Neural progenitor cell (in vitro differentiated cells): ENCODE results near the gene PDE3B. TPM values are rescaled to one million over a fixed set of nuclear protein-coding genes. Genes with fewer than 3 reads are reported as not detected.

Source experiments
- DNase-seq: peaks from one replicate; pipeline ENCODE4 v3.0.0-alpha.2; 2016; ENCODE audit warnings: low spot score
- H2AFZ ChIP-seq: fragments of 200-600 bp; sonication (generic); replicated peaks from 2 replicates; pipeline ENCODE4 v1.6.1; 2016; ENCODE audit warnings: antibody characterized with exemption
- H3F3A ChIP-seq: fragments of 200-600 bp; sonication (generic); 2 replicates; pipeline ENCODE4 v1.6.1; 2016; ENCODE audit warnings: antibody characterized with exemption, low read depth
- H3K27ac ChIP-seq: fragments of 200-600 bp; sonication (generic); 2 replicates; pipeline ENCODE4 v1.5.1; 2016; ENCODE audit warnings: mild to moderate bottlenecking
- H3K27me3 ChIP-seq: fragments of 200-600 bp; sonication (generic); 2 replicates; pipeline ENCODE4 v1.6.1; 2016; ENCODE audit warnings: mild to moderate bottlenecking, moderate library complexity
- H3K36me3 ChIP-seq: fragments of 200-600 bp; sonication (generic); 2 replicates; pipeline ENCODE4 v1.5.1; 2016
- H3K4me1 ChIP-seq: fragments of 200-600 bp; sonication (generic); 2 replicates; pipeline ENCODE4 v1.6.1; 2016; ENCODE audit warnings: mixed run types
- H3K4me2 ChIP-seq: fragments of 200-600 bp; sonication (generic); 2 replicates; pipeline ENCODE4 v1.6.1; 2016
- H3K4me3 ChIP-seq: fragments of 200-600 bp; sonication (generic); 2 replicates; pipeline ENCODE4 v1.5.1; 2016
- H3K79me2 ChIP-seq: fragments of 200-600 bp; sonication (generic); 2 replicates; pipeline ENCODE4 v1.6.1; 2016; ENCODE audit warnings: low read depth
- H3K9ac ChIP-seq: fragments of 200-600 bp; sonication (generic); 2 replicates; pipeline ENCODE4 v1.6.1; 2016
- H3K9me3 ChIP-seq: fragments of 200-600 bp; sonication (generic); 2 replicates; pipeline ENCODE4 v1.5.1; 2016; ENCODE audit warnings: low read depth
- H4K20me1 ChIP-seq: fragments of 200-600 bp; sonication (generic); 2 replicates; pipeline ENCODE4 v1.6.1; 2016; ENCODE audit warnings: low read depth
- H3K27ac Mint-ChIP-seq: 3 replicates; pipeline ENCODE4 v1.8.0; 2021; ENCODE audit warnings: mixed read lengths
- H3K27me3 Mint-ChIP-seq: 2 replicates; pipeline ENCODE4 v1.8.0; 2022; ENCODE audit warnings: low read depth, mild to moderate bottlenecking, inconsistent platforms, moderate library complexity, mixed read lengths; ENCODE audit not compliant: insufficient read depth
- H3K36me3 Mint-ChIP-seq: 3 replicates; pipeline ENCODE4 v1.8.0; 2021; ENCODE audit warnings: mixed read lengths
- H3K4me1 Mint-ChIP-seq: 3 replicates; pipeline ENCODE4 v1.8.0; 2021; ENCODE audit warnings: mixed read lengths
- H3K4me3 Mint-ChIP-seq: 3 replicates; pipeline ENCODE4 v1.8.0; 2021; ENCODE audit warnings: mild to moderate bottlenecking, moderate library complexity, mixed read lengths
- H3K9me3 Mint-ChIP-seq: 3 replicates; pipeline ENCODE4 v1.8.0; 2020; ENCODE audit warnings: mixed read lengths
- EZH2 ChIP-seq: fragments of 200-600 bp; sonication (generic); IDR thresholded peaks from 2 replicates; pipeline ENCODE4 v1.6.1; 2017; ENCODE audit warnings: antibody characterized with exemption, mild to moderate bottlenecking, moderate library complexity
- EZH2phosphoT487 ChIP-seq: fragments of 200-600 bp; sonication (generic); IDR thresholded peaks from 2 replicates; pipeline ENCODE4 v1.6.1; 2017; ENCODE audit warnings: antibody characterized with exemption
- total RNA-seq: library from RNA; depleted of rRNA; stranded (reverse); fragments of >200 nt; gene quantifications from 2 replicates; pipeline ENCODE4 v1.2.3, GENCODE V29; 2015; ENCODE audit warnings: low replicate concordance
- TF ChIP-seq, protein P1 (sequence below): fragments of 200-600 bp; sonication (generic); IDR thresholded peaks from 2 replicates; pipeline ENCODE4 v1.5.1; 2017; ENCODE audit warnings: antibody characterized with exemption, mild to moderate bottlenecking

The PDE3B gene
- total RNA-seq, 1 donor from 2014 or later = 14.3 TPM

DNA sequence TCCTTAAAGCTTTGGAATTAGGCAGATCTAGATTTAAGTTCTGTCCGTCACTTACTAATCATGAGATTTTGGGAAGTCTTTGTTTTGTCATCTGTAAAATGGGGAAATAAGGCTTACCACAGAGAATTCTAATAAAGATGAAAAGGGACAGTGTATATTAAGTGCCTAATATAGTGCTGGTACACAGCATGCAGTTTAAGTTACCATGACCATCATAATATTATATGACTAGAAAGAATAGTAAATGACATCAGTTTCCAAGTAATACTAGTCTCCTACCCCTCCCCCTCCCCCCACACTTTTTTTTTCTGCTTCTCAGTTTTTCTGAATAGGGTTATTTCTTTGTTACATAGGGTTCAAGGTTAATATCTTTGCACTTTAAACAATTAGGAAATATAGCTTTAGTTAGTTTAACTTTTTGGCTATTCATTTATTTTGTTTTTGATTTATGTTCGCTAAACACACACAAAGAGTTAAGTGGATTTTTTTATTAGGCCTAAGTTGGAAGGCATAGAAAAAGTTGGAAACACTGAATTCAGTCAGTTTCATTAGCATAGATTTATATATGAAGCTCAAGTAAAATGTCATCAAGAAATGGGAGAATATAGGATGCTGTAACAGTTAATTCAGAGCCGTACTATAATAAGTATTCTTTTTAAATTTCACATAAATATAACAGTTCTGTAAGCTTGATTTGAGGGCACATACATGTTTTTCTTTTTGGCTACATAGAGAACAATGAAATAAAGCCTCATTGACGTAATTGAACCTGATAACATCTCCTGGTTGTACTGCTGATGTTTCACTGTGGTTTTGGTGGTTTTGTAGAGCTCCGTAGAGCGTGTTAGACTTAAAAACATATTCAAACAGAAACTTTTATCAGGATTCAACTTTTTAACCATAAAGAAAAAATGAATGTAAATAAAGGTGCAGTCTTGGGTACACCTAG, 121.2 kb downstream of the PDE3B start:
- no peaks in the 10 kb centered on the region for H3K36me3 ChIP-seq
- no peaks in the 10 kb centered on the region for H3K4me1 Mint-ChIP-seq
- DNase-seq = no peak
- TF ChIP-seq, protein P1, sequence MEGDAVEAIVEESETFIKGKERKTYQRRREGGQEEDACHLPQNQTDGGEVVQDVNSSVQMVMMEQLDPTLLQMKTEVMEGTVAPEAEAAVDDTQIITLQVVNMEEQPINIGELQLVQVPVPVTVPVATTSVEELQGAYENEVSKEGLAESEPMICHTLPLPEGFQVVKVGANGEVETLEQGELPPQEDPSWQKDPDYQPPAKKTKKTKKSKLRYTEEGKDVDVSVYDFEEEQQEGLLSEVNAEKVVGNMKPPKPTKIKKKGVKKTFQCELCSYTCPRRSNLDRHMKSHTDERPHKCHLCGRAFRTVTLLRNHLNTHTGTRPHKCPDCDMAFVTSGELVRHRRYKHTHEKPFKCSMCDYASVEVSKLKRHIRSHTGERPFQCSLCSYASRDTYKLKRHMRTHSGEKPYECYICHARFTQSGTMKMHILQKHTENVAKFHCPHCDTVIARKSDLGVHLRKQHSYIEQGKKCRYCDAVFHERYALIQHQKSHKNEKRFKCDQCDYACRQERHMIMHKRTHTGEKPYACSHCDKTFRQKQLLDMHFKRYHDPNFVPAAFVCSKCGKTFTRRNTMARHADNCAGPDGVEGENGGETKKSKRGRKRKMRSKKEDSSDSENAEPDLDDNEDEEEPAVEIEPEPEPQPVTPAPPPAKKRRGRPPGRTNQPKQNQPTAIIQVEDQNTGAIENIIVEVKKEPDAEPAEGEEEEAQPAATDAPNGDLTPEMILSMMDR = no peak
- TF ChIP-seq EZH2 (no peak), EZH2phosphoT487 (no peak)
- H3K4me2 ChIP-seq = no peak overlapping the region
- no peaks in the 10 kb centered on the region for H3K9me3 ChIP-seq
- H3K9me3 Mint-ChIP-seq = no peaks in the 10 kb centered on the region
- no peak overlapping the region for H3K4me3 Mint-ChIP-seq
- H3K79me2 ChIP-seq = no peaks in the 10 kb centered on the region
- H3K4me3 ChIP-seq = no peak overlapping the region
- no peak overlapping the region for H3K27ac Mint-ChIP-seq
- no peaks in the 10 kb centered on the region for H3K27me3 ChIP-seq
- no peaks in the 10 kb centered on the region for H3K4me1 ChIP-seq
- no peaks in the 10 kb centered on the region for H4K20me1 ChIP-seq
- H3K9ac ChIP-seq = no peak overlapping the region
- H3K36me3 Mint-ChIP-seq = no peaks in the 10 kb centered on the region
- no peaks in the 10 kb centered on the region for H3F3A ChIP-seq
- H3K27ac ChIP-seq = no peak overlapping the region
- H2AFZ ChIP-seq = no peak overlapping the region
- no peaks in the 10 kb centered on the region for H3K27me3 Mint-ChIP-seq

DNA sequence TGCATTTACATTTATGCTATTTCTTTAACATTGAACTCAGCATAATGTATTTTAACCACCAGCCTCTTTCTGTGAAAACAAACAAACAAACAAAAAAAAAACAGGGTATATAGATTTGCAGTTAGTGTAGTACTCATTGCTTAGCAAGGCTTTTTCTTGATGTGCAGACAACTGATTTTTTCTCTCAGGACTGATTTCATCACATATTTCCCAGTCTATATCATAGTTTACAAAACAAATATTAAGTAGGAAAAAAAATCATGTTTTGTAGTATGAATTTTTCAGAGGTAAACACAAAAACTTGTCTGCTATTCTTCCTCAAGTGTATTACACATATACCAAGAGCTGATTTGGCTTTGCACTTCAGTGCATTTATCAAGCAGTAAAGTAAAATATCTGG, 123.0 kb downstream of the PDE3B start:
- no peak overlapping the region for H3K4me3 Mint-ChIP-seq
- Histone ChIP-seq H3K4me1 (no peaks in the 10 kb centered on the region), H3K4me2 (no peak overlapping the region), H2AFZ (no peak overlapping the region), H3F3A (no peaks in the 10 kb centered on the region), H3K27ac (no peak overlapping the region), H3K36me3 (no peaks in the 10 kb centered on the region), H3K9ac (no peak overlapping the region), H4K20me1 (no peaks in the 10 kb centered on the region), H3K27me3 (no peaks in the 10 kb centered on the region), H3K9me3 (no peaks in the 10 kb centered on the region), H3K79me2 (no peaks in the 10 kb centered on the region), H3K4me3 (no peak overlapping the region)
- H3K36me3 Mint-ChIP-seq = no peaks in the 10 kb centered on the region
- no peaks in the 10 kb centered on the region for H3K27me3 Mint-ChIP-seq
- H3K4me1 Mint-ChIP-seq = no peaks in the 10 kb centered on the region
- no peaks in the 10 kb centered on the region for H3K9me3 Mint-ChIP-seq
- no peak for DNase-seq
- H3K27ac Mint-ChIP-seq = no peak overlapping the region
- TF ChIP-seq, protein P1 = no peak
- no peak for TF ChIP-seq EZH2
- TF ChIP-seq EZH2phosphoT487 = no peak

DNA sequence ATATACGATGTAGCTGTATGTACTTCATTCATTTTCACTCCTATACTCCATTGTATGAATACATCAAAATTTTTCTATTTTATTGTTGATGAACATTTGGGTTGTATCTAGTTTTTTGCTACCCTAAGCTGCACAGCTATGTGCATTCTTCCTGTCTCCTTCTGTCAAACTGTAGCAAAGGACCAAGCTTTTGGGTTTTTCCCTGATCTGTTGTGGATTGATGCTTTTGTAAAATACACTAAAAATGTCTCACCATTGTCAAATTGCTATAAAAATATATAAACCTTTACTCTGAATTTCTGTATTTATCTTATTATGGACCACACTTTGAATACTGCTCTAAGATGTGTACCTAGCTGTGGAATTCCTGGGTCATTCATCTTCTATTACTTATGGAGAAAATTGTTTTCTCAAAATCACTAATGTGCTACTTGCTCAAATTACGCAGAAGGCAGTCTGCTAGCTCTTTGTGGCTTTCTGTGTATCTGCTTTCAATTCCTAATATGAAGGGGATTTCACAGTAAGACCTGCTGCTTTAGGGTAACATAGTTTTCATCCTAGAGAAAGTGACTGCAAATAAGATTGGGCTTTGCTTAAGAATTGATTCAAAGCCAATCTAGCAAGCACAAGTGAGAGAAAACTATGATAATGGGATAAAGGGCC, 125.1 kb downstream of the PDE3B start:
- Histone ChIP-seq H3K4me3 (no peak overlapping the region), H3F3A (no peaks in the 10 kb centered on the region), H3K9me3 (no peaks in the 10 kb centered on the region), H3K27ac (no peak overlapping the region), H3K79me2 (no peaks in the 10 kb centered on the region), H3K4me2 (no peak overlapping the region), H3K27me3 (no peaks in the 10 kb centered on the region), H3K9ac (no peak overlapping the region), H3K4me1 (no peaks in the 10 kb centered on the region), H2AFZ (no peak overlapping the region), H3K36me3 (no peaks in the 10 kb centered on the region), H4K20me1 (no peaks in the 10 kb centered on the region)
- H3K9me3 Mint-ChIP-seq = no peaks in the 10 kb centered on the region
- no peak for DNase-seq
- H3K27ac Mint-ChIP-seq = no peak overlapping the region
- no peak overlapping the region for H3K4me3 Mint-ChIP-seq
- TF ChIP-seq EZH2 (no peak), EZH2phosphoT487 (no peak)
- TF ChIP-seq, protein P1 = no peak
- no peaks in the 10 kb centered on the region for H3K27me3 Mint-ChIP-seq
- H3K36me3 Mint-ChIP-seq = no peaks in the 10 kb centered on the region
- H3K4me1 Mint-ChIP-seq = no peaks in the 10 kb centered on the region
